ENCODE measurements around the gene RTCA.
"Not testable (repeated sequence)": the region's sequence is repeated elsewhere in the genome, so short reads cannot be mapped to it uniquely, and the experiment has no call there.

RTCA gene

GRCh38 chr1:100265931-100266740 lies at the start of gene RTCA:
TSS of gene RTCA (plus strand) at chr1:100266216. CDS start at chr1:100266376, 160 bp downstream.
- DNase-seq (ENCODE audit: low read depth, low spot score): peak; percentile 97

DNA sequence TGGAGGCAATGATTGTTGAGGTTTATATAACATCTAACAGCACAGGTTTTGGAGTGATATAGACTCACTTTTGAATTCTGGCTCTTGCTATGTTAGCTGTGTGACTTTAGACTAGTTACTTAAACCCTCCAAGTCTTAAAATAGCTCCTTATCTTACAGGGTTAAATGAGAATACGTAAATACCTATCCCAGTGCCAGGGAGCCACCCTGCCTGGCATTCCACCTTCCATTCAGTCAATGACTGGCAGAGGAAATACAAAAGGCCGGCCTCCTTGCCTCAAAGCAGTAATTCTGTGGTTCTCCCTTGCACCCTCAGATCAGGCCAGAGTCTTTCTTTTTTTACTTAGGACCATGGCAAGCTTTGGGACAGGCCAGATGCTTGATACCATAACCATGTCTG lies 48.2 kb upstream of the RTCA start:
- DNase-seq (ENCODE audit: low read depth, low spot score): no peak

DNA sequence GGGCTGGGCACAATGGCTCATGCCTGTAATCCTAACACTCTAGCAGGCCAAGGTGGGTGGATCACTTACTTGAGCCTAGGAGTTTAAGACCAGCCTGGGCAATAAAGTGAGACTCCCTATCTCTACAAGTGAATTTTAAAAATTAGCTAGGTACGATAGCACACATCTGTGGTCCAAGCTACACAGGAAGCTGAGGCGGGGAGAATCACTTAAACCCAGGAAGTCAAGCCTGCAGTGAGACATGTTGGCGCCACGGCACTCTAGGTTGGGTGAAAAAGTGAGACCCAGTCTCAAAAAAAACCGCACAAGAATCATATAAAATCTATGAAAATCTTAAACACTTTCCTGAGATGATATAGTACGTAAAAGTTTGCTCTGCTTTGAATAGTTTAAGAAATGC lies 46.6 kb upstream of the RTCA start:
- DNase-seq (ENCODE audit: low read depth, low spot score): no peak

GRCh38 chr1:100219883-100220282 lies 46.1 kb upstream of the RTCA start:
- DNase-seq (ENCODE audit: low read depth, low spot score): no peak

GRCh38 chr1:100222428-100222827 lies 43.6 kb upstream of the RTCA start:
- no peak for DNase-seq (ENCODE audit: low read depth, low spot score)

DNA sequence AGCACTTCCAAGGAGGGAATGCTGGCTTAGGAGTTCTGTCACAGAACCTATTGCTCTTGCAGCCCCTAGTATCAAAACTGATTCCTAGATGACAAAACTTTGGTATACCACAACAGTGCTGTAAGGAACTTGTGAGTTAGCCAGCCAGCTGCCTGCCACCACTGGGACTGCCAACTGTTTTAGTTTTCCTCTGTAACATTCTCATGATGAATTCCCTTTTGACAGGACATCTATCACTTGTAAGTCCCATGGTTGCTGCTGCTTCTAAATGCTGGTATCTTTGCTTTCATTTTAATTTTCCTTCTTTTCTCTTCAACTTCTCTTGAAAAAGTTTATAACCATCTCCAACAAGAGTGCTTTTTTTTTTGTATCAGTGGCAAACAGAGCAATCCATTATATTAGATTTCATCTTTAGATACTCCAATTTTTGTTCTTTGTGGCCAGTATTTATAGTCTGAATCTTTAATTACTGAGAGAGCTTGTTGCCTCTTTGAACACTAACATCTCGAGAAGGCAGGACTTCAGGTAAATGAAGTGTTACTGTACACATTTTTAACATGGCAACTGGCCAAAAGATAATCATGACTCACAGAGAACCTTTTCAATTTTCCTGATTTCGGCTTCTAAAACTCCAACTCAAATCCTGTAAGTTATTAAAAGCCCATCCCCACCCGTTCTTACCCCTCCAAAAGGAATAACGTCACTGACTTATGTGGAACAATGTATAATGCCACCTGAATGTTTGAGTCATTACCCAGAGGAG lies 36.2 kb upstream of the RTCA start:
- peak; percentile 20 for DNase-seq (ENCODE audit: low read depth, low spot score)

- no peak for DNase-seq (ENCODE audit: low read depth, low spot score)
These were observed 35.3 kb upstream of the RTCA start for GRCh38 chr1:100230765-100231164.

DNA sequence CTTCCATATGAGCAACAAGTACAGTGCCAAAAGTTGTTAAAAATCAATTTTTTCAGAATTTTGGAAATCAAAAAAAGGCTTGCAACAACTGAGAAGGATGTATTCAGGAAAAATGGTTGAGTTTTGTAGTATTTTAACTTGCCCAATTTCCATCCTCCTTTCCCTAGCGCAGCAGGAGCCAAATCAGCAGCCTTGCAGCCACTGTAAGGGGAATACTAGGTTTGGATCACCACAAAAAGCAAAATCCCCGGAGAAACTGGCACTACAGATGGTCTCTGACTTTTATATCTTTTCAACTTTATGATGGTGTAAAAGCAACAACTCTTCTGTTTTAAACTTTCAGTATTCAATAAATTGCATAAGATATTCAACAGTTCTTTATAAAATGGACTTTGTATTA lies 34.3 kb upstream of the RTCA start:
- DNase-seq (ENCODE audit: low read depth, low spot score): no peak

DNA sequence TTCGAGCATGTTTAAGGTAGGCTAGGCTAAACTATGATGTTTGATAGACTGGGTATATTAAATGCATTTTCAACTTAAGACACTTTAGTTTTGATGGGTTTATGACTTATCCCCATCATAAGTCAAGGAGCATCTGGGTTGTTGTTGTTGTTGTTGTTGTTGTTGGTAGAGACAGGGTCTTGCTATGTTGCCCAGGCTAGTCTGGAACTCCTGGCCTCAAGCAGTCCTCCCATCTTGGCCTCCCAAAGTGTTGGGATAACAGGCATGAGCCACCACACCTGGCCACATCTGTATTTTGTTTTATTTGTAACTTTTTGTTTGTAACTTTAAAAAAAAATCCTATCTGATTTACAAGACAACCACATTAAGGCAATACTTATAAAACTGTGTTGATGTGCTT lies 33.9 kb upstream of the RTCA start:
- DNase-seq (ENCODE audit: low read depth, low spot score): no peak

- DNase-seq (ENCODE audit: low read depth, low spot score): not testable (repeated sequence)
These were observed 32.5 kb upstream of the RTCA start for GRCh38 chr1:100233566-100233965.

GRCh38 chr1:100234432-100234831 lies 31.6 kb upstream of the RTCA start:
- DNase-seq (ENCODE audit: low read depth, low spot score): no peak

DNA sequence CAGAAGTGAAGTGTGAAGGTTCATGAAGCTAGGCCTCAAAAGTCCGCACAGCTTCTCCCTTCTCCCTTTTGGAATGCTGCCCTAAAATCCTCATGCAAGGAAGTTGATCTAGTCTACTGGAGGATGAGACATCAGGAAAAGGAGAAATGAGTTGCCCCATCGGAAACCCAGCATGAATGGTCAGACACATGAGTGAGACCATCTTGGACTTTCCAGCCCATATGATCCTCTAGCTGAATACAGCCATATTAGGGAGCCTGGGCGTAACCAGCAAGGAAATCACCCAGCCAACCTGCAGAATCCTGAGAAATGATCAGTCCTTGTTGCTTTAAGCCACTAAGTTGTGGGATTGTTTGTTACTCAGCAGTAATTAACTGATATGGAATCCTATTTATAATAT lies 28.9 kb upstream of the RTCA start:
- no peak for DNase-seq (ENCODE audit: low read depth, low spot score)

- DNase-seq (ENCODE audit: low read depth, low spot score): no peak
These were observed 26.1 kb upstream of the RTCA start for GRCh38 chr1:100239961-100240360.

GRCh38 chr1:100240631-100241030 lies 25.4 kb upstream of the RTCA start:
- DNase-seq (ENCODE audit: low read depth, low spot score): no peak

DNA sequence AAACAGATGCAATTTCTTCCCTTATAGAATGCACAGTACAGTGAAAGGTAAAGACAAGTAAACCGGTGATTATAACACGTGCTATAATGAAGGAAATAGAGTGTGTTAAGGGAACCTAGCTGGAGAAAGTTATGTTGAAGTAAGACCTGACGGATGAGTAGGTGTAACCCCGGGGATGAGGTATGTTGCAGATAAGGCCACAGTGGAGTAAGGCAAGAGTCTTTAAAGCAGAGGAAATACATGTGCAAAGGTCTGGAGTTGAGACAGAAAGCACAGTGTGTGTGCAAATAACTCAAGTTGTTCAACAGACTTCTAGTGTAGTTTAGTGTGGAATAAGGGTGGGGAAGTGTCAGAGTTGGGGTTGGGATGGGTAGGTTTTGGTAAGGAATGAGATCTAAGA lies 19.3 kb upstream of the RTCA start:
- no peak for DNase-seq (ENCODE audit: low read depth, low spot score)

GRCh38 chr1:100249155-100249536 lies 16.9 kb upstream of the RTCA start:
- no peak for DNase-seq (ENCODE audit: low read depth, low spot score)

GRCh38 chr1:100249537-100250257 lies 16.3 kb upstream of the RTCA start, which contains the start of gene DBT:
TSS of gene DBT (minus strand) at chr1:100249834. CDS start at chr1:100249820, 14 bp downstream.
- peak; percentile 97 for DNase-seq (ENCODE audit: low read depth, low spot score)

- no peak for DNase-seq (ENCODE audit: low read depth, low spot score)
These were observed 15.8 kb upstream of the RTCA start for GRCh38 chr1:100250264-100250663.

DNA sequence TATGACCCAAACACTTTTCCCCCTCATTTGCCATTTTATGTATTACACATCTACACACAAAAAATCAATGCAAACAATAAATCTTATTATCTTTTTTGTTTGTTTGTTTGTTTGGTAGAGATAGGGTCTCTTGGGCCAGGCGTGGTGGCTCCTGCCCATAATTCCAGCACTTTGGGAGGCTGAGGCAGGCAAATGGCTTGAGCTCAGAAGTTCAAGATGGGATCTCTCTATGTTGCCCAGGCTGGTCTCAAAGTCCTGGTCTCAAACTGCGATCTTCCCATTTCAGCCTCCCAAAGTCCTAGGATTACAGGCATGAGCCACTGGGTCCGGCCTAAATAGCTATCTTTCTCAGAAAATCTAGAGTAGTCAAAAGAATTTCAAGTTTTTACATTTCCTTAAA lies 15.2 kb upstream of the RTCA start:
- DNase-seq (ENCODE audit: low read depth, low spot score): no peak

DNA sequence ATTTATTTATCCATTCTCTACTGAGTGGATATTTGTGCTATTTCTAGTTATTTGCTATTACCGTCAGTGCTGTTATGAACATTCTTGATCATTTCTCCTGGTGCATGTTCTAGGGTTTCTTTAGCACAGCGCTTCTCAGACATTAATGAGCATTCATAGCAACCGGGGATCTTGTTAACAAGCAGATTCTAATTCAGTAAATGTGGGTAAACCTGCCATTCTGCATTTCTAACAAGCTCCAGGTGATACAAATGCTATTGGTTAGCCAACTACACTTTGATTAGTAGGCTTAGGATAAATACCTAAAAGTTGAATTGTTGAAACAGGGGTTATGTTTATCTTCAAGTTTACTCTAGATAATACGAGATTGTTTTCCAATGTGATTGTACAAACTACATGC lies 13.1 kb upstream of the RTCA start:
- no peak for DNase-seq (ENCODE audit: low read depth, low spot score)

DNA sequence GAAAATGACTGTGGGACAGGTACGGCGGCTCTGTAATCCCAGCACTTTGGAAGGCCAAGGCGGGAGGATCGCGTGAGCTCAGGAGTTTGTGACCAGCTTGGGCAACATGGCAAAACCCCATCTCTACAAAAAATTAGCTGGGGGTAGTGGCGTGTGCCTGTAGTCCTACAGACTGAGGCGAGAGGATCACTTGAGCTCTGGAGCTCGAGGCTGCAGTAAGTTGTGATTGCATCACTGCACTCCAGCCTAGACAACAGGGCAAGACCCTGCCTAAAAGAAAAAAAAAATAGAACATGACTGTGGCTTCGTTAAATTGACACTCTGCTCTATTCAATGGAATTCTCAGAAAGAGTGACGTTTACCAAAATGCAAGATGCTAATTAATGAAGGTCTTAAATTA lies 12.5 kb upstream of the RTCA start:
- no peak for DNase-seq (ENCODE audit: low read depth, low spot score)

DNA sequence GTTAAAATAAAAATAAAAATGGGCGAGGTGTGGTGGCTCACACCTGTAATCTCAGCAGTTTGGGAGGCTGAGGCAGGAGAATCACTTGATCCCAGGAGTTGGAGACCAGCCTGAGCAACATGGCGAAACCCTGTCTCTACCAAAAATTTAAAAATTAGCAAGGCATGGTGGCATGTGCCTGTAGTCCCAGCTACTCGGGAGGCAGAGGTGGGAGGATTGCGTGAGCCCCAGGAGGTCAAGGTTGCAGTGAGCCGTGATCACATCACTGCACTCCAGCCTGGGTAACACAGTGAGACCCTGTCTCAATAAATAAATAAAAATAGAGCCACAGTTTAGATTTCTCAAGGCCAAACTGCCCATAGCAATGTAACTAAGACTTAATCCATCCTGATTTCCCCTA lies 9.7 kb upstream of the RTCA start:
- not testable (repeated sequence) for DNase-seq (ENCODE audit: low read depth, low spot score)

Measured in astrocyte of the hippocampus (primary cell).